Suprapubic skin (tissue), 4 donors: ENCODE data around the gene C1QTNF5. TPM values are rescaled to one million over a fixed set of nuclear protein-coding genes. Genes with fewer than 3 reads are reported as not detected.

Experiments used
- DNase-seq, 2 donors: peaks; one replicate each; pipeline ENCODE4 v3.0.0-alpha.2; 2019; ENCODE audit warnings: low spot score in 2 of 2
- H3K27ac ChIP-seq: fragments of 200-600 bp; sonication (generic); one replicate; pipeline ENCODE4 v1.5.1; 2019
- H3K27me3 ChIP-seq: fragments of 200-600 bp; sonication (generic); one replicate; pipeline ENCODE4 v1.5.1; 2019
- H3K36me3 ChIP-seq: fragments of 200-600 bp; sonication (generic); one replicate; pipeline ENCODE4 v1.5.1; 2019
- H3K4me1 ChIP-seq: fragments of 200-600 bp; sonication (generic); one replicate; pipeline ENCODE4 v1.5.1; 2019
- H3K4me3 ChIP-seq: fragments of 200-600 bp; sonication (generic); one replicate; pipeline ENCODE4 v1.5.1; 2019; ENCODE audit warnings: mild to moderate bottlenecking
- H3K9me3 ChIP-seq: fragments of 200-600 bp; sonication (generic); one replicate; pipeline ENCODE4 v1.5.1; 2019
- EP300 ChIP-seq: sonication (generic); formaldehyde crosslinking; IDR thresholded peaks from one replicate; pipeline ENCODE4 v1.6.1; 2017; ENCODE audit warnings: antibody characterized with exemption
- POLR2A ChIP-seq, 2 donors: fragments of 450-650 bp; IDR thresholded peaks; one replicate each; pipeline ENCODE4 v1.6.1; 2017; ENCODE audit warnings: antibody characterized with exemption in 2 of 2, mild to moderate bottlenecking in 2 of 2, moderate library complexity in 2 of 2
- POLR2AphosphoS5 ChIP-seq, 3 donors: sonication (generic); formaldehyde crosslinking; IDR thresholded peaks; one replicate each; pipeline ENCODE4 v1.6.1; 2017; ENCODE audit warnings: antibody characterized with exemption in 3 of 3
- WGBS: methylation state at CpG from one replicate; pipeline ENCODE4 v1.1.5; 2018; 5-methylcytosine and 5-hydroxymethylcytosine counted together
- total RNA-seq, 4 donors: library from RNA; depleted of rRNA; stranded (reverse); fragments of >200 nt; gene quantifications; one replicate each; pipeline ENCODE4 v1.1.0, GENCODE V29; 2016
- TF ChIP-seq, protein P1 (sequence below), 2 donors: fragments of 200-600 bp in 1 of 2; fragments of 450-650 bp in 1 of 2; sonication (generic) in 1 of 2; IDR thresholded peaks; one replicate each; pipeline ENCODE4 v1.5.1; 2016 to 2019; ENCODE audit warnings: antibody characterized with exemption in 2 of 2, mild to moderate bottlenecking in 1 of 2, moderate library complexity in 1 of 2

C1QTNF5 gene
- total RNA-seq, 4 donors from 2014 or later: 3.7 to 9.8 (median 4.9) TPM

DNA sequence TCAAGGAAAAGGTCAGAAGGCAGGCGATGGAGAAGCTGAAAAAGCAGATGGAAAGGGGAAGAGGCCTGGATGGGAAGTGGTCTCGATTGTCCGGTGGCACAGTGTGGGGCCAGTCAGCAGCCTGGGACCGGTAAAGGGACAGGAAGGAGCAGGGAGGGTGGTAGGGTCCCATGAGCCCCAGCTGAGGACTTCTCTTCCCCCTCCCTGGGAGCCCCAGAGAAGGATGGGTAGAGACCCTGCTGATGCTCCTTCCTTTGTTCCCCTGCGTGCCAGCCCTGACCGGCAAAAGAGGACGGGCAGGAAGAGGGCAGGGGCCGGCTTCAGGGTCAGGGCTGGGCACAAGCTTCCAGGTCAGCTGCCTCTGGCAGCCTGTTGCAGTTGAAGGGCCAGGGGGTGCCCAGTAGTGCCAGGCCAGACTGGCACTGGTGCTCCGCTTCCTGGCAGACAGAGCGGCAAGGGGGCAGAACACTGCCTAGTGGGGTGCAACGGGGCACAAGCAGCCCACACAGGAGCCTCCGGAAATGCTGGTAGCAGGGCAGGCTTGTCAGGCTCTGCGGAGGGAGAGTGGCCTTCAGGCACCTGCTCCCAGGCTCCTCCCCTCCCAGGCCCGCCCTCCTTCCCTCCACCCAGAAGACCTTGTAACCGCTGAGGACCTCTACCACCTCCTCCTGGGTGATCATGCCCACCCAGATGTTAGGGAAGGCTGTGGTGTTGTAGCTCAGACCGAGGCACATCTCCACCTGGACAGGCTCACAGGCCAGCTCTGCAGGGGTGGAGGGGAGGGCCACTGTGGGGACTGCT, 739 bp upstream of the C1QTNF5 start:
- Histone ChIP-seq H3K9me3 (no peaks in the 10 kb centered on the region), H3K27me3 (peaks cover 14% of the 10 kb centered on the region), H3K27ac (peak overlapping the region; percentile 89), H3K36me3 (peaks cover 3% of the 10 kb centered on the region), H3K4me3 (peak overlapping the region; percentile 66), H3K4me1 (peaks cover 45% of the 10 kb centered on the region)
- TF ChIP-seq, protein P1, sequence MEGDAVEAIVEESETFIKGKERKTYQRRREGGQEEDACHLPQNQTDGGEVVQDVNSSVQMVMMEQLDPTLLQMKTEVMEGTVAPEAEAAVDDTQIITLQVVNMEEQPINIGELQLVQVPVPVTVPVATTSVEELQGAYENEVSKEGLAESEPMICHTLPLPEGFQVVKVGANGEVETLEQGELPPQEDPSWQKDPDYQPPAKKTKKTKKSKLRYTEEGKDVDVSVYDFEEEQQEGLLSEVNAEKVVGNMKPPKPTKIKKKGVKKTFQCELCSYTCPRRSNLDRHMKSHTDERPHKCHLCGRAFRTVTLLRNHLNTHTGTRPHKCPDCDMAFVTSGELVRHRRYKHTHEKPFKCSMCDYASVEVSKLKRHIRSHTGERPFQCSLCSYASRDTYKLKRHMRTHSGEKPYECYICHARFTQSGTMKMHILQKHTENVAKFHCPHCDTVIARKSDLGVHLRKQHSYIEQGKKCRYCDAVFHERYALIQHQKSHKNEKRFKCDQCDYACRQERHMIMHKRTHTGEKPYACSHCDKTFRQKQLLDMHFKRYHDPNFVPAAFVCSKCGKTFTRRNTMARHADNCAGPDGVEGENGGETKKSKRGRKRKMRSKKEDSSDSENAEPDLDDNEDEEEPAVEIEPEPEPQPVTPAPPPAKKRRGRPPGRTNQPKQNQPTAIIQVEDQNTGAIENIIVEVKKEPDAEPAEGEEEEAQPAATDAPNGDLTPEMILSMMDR (IDR thresholded peaks at IDR 0.05): no peak
- TF ChIP-seq POLR2A (IDR thresholded peaks at IDR 0.05) (no peak), EP300 (no peak), POLR2AphosphoS5 (IDR thresholded peaks at IDR 0.05) (no peak)
- WGBS: 49% methylated on average over 9 of the region's 16 CpGs
- no peak for DNase-seq

DNA sequence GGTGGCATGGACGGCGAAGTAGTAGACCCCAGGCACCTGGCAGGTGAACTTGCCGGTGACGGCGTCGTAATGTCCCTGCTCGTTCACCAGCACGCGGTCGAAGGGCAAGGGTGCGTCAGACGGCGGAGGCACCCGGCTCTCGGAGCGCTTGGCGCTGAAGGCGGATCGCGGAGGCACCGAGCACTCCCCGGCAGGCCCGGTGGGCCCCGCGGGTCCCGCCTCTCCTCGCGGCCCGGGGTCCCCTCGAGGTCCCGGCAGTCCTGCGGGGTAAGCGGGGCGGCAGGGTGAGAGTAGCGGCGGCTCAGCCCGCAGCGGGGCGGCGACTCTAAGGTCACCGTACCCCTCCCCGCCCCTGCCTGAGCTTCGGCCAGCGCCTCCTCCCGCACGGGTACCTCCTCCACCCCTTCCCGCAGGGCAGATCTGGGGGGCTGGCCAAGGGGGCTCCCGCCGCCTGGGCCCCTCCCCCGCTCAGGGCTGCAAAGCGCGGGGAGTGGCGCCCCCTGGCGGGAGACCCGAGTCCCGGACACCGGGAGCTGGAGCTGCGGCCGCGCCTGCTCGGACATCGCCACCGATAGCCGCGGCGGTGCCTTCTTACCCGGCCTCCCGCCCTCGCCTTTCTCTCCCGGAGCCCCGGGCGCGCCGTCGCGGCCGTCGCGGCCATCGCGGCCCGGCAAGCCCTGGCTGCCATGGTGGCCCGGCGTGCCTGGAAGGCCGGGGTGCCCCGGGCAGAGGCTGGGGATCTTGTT, 921 bp downstream of the C1QTNF5 start:
- peaks cover 8% of the 10 kb centered on the region for H3K36me3 ChIP-seq
- TF ChIP-seq, protein P1 (IDR thresholded peaks at IDR 0.05): peak; percentile 58 to 86
- TF ChIP-seq EP300: no peak
- DNase-seq: no peak
- peaks cover 14% of the 10 kb centered on the region for H3K27me3 ChIP-seq
- no CpG with 5 or more reads among the region's 86 CpGs for WGBS
- H3K4me1 ChIP-seq: peaks cover 56% of the 10 kb centered on the region
- peak overlapping the region; percentile 89 for H3K27ac ChIP-seq
- H3K4me3 ChIP-seq: peak overlapping the region; percentile 66
- H3K9me3 ChIP-seq: no peaks in the 10 kb centered on the region

DNA sequence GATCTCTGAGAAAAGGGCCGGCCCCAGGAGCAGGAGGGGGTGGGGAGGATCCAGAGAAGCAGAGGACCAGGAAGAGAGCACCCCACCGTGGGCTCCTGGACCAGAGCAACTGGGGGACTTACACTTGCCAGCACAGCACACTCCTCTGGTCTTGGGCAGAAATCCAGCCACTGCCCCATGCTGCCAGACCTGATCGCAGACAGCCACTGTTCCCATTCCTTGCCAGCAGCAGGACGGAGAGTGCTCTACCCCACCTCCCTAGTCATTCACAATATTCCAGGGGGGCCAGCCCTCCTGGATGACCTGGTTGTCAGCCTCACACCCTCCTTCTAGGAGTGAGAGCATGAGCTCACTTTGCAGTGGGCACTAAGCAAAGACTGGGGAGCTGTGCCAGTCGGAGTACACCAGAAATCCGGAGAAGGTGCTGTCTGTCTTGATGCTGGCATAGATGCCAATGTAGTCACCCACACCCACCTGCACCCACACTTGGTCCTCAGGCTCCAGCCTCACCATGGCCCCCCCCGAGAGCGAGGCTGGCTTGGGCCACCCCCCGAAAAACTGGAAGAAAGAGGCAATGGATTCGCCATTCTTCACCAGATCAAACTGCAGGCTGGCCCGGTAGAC, 1.6 kb downstream of the C1QTNF5 start:
- H3K36me3 ChIP-seq: peaks cover 8% of the 10 kb centered on the region
- 70% methylated on average over 8 of the region's 11 CpGs for WGBS
- DNase-seq: no peak
- peak overlapping the region; percentile 66 for H3K4me3 ChIP-seq
- H3K9me3 ChIP-seq: no peaks in the 10 kb centered on the region
- peaks cover 14% of the 10 kb centered on the region for H3K27me3 ChIP-seq
- H3K27ac ChIP-seq: peak overlapping the region; percentile 89
- TF ChIP-seq POLR2AphosphoS5 (IDR thresholded peaks at IDR 0.05): no peak
- TF ChIP-seq EP300: no peak
- no peak for TF ChIP-seq POLR2A (IDR thresholded peaks at IDR 0.05)
- TF ChIP-seq, protein P1 (IDR thresholded peaks at IDR 0.05): no peak
- H3K4me1 ChIP-seq: peaks cover 57% of the 10 kb centered on the region

DNA sequence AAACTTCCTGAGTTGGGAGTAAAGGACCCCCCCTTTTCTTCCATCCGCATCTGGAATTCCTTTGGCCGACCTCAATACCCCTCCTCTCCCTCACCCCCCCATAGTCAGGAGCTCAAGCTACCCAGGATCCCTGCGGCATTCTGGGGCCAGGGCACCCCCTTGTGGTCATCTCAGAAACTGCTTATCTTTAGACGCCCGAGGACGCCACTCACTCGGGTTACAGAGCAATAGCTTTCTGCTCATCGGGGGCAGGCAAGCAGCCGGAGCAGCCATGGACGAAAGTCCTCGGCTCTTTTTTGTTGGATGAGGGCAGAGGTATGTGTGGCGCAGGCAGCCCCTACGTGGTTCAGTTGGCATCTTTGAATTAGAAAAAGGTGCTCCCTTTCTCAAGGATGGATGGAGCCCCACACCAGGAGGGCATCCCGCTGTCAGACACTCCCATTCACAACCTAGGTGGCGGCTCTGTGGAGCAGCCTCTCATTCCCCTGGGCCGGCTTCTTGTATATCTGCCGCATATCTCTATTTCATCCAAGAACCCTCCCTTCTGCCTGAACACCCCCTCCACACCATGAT, 2.3 kb downstream of the C1QTNF5 start:
- TF ChIP-seq POLR2AphosphoS5 (IDR thresholded peaks at IDR 0.05): no peak
- TF ChIP-seq, protein P1 (IDR thresholded peaks at IDR 0.05): peak; percentile 74 to 86
- H3K4me3 ChIP-seq: peak overlapping the region; percentile 66

More for the DNA sequence above, 2.3 kb downstream of the C1QTNF5 start:
- WGBS: 29% methylated on average over 17 of the region's 17 CpGs
- Histone ChIP-seq H3K4me1 (peaks cover 57% of the 10 kb centered on the region), H3K27ac (no peak overlapping the region), H3K9me3 (no peaks in the 10 kb centered on the region), H3K27me3 (peaks cover 14% of the 10 kb centered on the region), H3K36me3 (peaks cover 8% of the 10 kb centered on the region)
- no peak for DNase-seq
